ENCODE data around the gene AADAC.

- TF ChIP-seq POLR2A (IDR thresholded peaks at IDR 0.05; ENCODE audit: low read depth) (no peak), CTCF (IDR thresholded peaks at IDR 0.05) (no peak)
These were observed 47.5 kb upstream of the AADAC start for GRCh38 chr3:151766454-151766853.
